Stromal cell of bone marrow (primary cell): Measurements from ENCODE around the gene KCNK1.

Source experiments
- DNase-seq: peaks from one replicate; pipeline ENCODE4 v3.0.0-alpha.2; 2012; ENCODE audit warnings: low read depth

KCNK1 gene

DNA sequence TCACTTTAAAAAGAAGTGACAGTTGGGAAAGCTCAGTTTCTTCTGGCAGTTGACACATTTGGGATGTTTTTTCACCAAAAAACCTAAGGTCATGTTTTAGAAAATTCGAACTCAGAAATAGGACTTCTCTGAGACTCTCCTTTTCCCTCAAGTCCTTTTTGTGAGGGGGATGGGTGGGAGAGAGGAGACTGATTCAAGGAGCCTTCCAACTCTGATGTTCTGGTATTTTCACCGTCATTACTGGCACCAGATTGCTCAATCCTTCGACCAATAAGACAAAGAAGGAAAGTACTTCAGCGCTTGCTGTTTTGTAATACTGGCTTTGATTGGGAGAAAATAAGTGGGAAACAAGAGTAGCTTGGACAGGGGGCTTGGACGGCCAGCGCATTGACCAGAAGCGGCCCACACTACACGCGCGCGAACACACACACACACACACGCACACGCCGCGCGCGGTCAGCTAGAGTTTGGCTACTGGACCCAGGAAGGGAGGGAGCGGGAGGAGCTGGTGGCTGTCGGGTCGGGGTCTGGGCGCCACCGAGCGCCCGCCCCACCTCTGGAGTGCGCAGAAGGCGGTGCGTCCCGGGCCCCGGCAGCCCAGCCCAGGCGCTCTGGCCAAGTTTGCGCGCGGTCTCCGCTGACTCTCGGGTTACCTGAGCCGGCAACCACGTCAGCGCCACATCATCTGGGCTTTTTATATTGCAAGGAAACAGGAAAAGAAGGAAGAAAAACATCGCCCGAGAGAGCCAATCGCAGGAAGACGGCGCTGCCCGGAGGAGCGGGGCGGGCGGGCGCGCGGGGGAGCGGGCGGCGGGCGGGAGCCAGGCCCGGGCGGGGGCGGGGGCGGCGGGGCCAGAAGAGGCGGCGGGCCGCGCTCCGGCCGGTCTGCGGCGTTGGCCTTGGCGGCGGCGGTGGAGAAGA is at the start of gene KCNK1:
Gene KCNK1 (plus strand): TSS at position 855 of the 921 bp plus-strand sequence. CDS start 66 bp downstream, at position 921.
- peak; percentile 86 for DNase-seq

DNA sequence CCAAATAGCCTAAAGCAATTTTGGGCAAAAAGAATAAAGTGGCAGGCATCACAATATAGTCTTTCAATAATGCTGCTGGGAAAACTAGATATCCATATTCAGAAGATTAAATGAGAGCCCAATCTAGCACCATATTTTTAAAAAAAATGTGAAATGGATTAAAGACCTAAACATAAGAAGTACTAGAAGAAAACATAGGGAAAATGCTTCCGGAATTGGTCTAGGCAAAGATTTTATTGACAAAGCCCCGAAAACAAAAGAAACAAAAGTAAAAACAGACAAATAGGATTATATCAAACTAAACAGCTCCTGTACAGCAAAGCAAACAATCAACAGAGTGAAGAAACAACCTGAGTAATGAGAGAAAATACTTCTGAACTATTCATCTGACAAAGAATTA is 48.6 kb upstream of the KCNK1 start:
- DNase-seq: no peak

DNA sequence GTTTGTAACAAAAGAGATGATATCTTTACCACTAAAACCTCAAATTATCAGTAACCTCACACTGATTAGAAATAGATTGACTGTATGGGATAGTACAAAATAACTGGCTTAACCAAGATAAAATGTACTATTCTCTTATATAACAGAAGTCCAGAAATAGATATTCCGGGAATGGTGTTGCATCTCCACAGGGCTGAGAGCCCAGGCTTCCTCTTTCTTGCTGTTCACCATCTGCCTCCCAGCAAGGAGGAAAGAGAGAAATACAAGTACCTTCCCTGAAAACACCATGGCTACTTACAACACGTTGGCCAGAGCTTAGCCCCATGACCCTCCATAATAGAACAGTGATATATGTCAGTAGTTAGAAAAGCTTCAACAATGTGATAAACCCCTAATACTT is 47.0 kb upstream of the KCNK1 start:
- no peak for DNase-seq

DNA sequence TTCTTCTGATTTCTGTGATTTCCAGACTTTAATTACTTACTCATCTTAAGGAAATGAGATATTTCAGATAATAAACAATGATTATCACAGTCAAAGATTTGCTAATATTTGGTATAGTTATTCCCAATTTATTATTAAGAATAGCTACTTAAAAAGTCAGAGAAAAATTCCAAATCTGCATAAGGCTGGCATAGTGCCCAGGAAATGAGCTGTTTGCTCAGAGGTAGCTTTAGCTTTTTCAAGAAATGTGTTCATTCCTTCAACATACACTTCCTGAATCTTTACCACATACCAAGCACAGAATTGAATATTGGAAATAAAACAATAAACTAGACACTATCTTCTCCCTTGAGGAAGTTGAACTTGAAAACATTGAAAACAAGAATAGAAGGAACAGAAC is 44.3 kb upstream of the KCNK1 start:
- no peak for DNase-seq

DNA sequence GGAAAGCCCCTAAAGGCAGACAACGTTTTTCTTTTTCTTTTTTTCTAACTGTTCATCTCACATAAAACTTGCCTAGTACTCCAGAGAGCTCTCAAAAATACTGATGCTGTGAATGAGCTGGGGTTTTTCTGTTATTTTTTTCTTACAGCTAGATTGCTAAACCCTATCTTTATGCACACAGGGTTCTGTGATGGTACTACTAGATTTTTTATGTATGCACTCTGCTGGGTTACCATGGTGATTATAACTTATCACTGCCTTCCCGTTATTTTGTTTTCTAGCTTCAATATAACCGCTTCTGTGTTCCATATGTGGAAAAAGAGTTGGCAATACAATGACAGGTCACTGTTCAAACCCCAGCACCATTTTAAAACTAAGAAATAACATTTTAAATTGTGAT is 43.7 kb upstream of the KCNK1 start:
- DNase-seq: no peak

DNA sequence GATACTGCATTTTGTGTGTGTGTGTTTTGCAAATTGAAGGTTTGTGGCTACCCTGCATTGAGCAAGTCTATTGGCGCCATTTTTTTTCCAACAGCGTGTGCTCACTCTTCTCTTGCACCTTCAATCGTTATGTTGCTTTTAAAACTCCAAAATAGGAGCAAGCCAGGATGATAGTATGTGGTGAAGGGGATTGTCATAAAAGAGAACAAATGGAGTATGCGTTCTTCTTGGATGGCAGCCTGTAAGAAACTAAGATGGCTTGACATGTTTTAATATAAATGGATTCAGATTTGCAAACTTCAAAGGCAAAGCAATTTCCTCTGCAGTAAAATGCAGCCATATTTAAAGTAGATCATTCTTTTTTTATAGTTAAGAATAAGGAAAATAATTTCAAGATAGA is 43.2 kb upstream of the KCNK1 start:
- no peak for DNase-seq

DNA sequence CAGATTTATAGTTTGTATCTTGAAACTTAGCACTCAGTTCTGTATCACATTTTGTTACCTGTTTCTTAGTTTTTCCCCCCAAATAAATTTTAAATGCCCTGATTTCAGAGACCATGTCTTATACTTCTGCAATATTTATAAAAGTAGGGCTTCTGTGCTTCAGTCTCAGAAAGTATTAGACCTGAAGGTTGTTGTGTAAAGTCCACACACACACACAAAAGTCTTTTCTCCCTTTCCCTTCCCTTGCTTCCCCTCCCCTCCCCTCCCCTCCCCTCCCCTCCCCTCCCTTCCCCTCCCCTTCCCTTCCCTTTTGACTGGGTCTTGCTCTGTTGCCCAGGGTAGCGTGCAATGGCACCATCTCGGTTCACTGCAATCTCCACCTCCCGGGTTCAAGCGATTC is 41.0 kb upstream of the KCNK1 start:
- DNase-seq: no peak

DNA sequence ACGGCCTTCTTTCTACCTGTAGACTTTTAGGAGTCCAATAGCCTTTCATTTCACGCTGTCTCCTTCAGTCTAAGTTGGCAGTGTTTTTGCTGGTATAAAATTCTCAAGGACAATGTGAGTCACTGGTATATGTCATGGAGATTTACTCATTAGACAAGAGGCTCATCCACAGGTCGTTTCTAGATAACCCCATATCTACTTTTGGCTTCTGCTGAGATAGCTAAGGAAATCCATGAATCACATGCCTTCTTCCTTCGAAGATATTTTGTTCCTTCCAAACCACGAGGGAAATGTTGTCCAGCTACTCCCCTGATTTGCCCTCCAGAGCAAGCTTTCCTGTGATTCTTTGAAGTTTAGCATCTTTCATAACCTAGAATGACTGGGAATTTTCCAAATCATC is 38.5 kb upstream of the KCNK1 start:
- DNase-seq: no peak

DNA sequence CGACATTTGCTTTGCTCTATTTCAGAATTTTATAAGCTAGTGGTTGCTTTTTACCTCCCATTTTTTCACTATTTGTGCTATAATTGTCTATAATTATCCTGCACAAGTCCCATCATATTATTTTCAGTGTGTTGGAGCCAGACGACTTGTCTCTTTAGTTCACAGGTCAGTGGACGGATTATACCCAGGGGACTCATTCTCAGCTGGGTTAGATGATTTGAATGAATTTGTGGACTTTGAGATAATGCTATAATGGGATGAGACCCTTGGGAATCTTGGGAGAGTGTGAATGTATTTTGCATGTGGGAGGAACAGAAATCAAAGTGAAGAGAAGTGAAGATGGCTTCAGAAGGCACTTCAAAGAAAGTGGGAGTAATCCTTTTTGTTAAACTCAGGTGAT is 31.5 kb upstream of the KCNK1 start:
- DNase-seq: no peak

DNA sequence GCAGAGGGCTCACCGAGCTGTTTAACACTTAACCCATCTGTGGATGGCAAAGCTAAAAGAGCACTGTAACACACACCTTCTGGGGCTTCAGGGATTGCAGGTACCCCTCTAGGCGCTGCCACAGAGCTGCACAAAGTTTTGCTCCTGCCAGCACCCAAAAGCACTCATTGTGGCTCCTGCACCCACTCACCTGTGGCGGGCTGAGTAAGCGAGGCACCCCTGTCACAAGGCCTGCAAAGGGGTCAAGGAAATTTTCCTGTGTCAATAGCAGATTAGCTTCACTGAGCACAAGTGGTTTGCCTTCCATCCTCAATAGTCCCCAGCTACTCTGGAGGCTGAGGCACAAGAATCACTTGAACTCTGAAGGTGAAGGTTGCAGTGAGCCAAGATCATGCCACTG is 29.5 kb upstream of the KCNK1 start:
- no peak for DNase-seq

DNA sequence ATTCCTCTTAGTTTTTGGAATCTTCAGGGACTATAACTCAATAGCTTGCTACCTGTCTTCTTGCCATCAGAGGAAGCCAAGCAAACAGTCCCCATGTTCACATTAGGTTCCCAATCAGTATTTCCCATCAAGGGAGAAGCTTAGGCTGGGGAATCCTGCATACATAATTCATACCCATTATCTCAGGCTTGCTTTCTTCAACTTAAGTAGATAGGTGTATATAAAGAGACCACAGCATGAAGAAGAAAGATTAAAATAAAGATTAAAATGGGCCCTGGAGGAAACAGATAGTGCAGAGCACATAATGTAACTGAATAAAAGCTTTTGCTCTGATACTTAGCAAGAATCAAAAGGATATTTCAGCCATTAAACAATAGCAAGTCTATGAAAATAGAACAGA is 29.0 kb upstream of the KCNK1 start:
- no peak for DNase-seq

DNA sequence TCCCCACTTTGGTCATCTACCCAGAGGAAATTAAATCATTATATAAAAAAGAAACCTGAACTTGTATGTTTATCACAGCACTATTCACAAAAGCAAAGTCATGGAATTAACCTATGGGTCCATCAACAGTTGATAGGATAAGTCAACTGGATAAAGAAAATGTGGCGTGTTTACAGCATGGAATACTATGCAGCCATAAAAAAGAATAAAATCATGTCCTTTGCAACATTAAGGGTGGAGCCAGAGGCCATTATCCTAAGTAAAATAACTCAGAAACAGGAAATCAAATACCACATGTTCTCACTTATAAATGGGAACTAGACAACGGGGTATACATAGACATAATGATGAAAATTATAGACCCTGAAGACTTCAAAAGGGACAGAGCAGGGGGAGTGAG is 27.6 kb upstream of the KCNK1 start:
- DNase-seq: no peak

DNA sequence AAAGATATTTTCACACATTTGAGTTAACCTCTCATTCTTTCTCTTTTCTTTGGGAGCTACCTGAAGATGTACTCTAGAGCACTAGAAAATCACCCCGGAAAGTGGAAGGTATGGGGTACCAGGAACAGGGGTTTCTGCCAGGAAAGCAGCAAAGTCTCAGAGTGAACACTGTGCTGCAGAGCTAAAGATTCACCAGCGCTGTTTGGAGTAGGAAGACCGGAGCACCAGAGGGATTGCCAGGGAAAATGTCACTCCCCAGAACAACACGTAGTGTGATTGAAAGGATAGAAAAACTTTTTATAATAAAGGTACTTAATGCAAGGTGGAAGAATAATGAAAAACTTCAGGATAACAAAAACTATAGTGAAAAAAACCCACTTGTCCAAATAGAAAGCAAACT is 26.7 kb upstream of the KCNK1 start:
- DNase-seq: no peak

DNA sequence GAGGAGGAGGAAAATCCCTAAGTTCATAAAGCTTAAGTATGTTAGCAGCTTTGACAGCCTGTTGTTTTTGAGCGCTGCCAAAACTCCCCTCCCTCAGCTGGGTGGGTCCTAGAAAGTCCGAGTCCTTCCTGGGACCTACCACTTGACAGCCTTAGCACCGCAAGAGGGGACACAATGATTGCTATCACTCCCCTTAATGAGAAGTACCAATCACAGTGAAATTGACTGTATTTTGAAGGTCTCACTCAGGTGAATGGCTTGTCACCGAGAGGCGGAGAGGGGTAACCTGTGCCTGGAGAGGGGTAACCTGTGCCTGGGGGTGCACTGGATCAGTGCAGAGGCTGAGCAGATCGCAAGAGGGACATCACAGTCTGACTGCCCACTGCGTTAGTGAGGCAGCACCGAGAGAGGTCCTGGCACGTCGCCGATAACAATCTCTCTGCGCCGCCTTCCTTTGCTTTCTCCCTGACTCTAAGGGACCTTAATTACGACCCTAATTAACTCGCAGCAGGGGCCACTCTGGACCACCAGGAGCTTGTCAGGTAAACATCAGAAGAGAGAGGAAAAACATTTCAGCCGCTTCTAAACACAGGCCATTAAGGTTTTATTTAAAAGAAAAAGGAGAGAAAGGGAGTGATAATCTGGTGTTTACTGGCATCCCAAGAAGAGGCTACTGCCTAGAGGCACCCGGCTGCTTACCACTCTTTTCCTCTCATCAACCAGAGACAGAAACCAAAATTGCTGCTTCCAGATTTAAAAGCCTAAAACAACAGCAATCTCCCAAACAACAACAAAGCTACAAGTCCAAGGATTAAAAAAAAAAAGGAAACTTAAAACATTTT is 25.7 kb upstream of the KCNK1 start:
- DNase-seq: no peak

DNA sequence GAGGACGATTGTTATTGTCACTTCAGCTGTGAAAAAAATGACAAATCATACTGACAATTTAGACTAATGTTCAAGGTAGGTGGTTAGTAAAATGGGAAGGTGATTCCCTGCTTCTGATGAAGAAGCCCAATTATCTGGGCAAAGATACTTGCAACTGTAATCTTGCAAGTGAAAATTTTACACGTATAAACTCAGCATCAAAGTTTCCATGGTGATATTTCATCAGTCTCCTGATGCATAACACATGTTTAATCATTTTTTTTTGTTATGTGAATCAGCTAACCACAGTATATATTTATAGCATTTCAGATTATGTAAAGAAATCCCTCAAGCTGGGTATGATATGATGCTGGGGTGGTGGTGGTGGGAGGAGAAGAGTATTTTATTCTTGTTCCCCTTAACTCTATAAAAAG is 16.4 kb upstream of the KCNK1 start:
- DNase-seq: peak; percentile 45

DNA sequence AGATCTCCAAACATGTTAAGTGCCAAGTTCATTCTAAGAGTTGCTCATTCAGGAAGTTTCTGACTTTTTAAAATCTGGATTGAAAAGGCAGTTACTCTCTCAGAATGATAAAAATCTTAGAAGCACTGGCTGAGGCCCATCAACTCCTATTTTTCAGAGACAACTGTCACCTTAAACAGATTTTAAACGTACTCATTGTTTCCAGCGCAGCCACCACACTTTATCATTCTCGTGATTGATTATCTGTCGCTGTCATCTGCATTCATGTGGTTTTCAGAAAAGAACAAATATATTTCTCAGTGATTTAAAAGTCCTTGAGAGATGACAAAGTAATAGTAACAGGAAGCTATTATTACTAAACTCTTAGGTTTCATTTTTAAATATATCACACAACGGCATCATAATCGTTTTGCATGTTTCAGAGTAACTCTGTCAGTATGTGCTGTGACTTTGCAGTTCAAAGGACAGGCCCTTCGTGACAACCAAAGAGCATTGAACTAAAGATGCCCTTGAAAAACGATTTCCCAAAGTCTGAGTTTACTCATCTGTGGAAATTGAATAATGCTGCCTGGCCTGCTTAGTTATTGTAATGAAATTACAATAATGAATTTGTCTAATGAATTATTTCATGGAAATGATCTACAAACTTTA is 14.9 kb upstream of the KCNK1 start:
- no peak for DNase-seq

DNA sequence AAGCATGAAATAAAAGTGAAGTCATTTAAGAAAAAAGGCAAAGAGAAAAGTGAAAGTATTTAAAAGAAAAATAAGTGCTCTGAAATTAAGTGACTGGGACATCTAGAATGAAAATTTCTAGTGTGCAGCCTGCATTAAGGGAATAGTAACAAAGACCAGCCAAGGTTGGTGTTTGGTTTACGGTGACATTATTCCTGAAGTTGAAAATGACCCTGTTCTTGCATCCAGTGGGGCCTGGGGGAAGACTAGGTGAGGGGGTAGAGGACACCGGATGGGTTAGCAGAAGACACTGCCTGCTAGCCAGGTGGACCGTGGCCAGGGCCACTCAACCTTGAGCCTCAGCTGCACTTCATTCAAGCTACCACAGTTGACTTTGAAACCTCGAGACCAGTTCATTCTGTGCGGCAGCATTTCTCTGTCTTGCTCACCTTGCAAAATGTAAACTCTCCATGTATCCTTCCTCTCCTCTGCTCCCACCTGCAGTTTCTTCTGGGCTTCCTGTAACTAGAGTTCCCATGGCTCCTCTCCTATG is 14.3 kb upstream of the KCNK1 start:
- DNase-seq: no peak

DNA sequence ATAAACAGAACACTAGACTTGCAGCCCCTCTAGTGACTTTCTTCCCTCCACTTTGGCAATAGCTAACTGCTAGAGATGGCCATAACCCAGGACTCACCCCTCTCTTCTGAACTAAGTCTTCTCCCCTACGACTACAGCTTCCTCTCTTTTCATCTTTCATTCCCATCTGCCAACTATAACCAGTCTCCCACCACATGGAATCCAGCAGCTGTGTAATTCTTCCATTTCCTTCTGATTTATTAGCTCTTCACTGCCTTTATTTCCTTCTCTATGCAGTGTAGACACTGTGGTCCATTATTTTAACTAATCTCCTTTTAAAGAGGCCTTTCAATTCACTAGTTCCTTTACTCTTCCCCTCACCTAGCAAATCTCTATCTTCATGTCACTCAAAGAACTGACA is 13.4 kb upstream of the KCNK1 start:
- DNase-seq: no peak

DNA sequence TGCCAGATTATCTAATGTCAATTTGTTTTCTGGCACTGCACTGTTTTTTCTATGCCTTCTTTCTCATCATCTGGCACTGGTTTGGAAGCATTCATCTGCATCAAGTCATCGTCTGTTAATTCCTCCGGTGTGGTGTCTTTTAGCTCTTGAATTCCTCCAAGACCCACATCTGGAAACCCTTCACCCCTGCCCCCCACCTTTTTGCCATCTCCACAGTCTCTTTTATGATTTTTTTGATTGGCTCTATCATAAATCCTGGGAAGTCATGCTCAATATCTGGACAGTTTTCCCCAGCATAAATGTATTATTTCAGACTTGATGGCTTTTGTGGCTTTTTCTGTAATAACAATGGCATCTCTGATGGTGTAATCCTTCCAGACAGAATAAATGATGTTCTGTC is 10.4 kb upstream of the KCNK1 start:
- no peak for DNase-seq

DNA sequence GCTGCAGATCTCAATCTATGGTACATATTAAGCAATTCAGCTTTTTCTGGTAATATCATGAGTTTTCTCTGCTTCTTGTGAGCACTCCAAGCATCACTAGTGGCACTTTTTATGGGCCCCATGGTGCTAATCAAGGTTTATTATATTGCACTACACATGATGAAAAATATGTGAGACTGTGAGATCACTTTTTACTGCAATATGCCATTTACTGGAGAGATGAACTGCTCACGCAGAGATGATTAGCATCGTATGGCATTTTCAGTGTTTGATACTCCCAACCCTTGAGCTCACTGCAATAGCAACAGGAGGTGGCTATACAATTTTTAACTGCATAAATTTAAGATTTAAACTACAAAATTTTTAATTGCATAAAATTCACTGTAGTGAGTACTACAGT is 8.7 kb upstream of the KCNK1 start:
- DNase-seq: no peak

DNA sequence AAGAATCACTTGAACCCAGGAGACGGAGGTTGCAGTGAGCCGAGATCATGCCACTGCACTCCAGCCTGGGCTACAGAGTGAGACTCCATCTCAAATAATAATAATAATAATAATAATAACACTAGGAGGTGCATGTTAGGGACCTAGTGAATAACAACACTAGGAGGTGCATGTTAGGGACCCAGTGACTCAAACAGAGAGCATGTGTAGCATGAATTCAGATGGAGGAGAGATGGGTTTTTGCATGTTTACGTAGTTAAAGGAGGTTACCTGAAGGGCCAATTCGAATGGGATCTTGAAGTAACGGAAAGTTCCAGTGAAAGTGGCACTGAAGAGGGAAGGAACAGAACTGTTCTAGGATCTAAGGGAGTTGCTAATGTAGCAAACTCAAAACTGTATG is 7.1 kb upstream of the KCNK1 start:
- no peak for DNase-seq
